Measurements from ENCODE around the gene SLC7A11. TPM values are rescaled to one million over a fixed set of nuclear protein-coding genes. Genes with fewer than 3 reads are reported as not detected.

Gene SLC7A11
- total RNA-seq (2022; extraction: Qiagen RNA extraction): 24.0 to 29.8 TPM (median 28.0 TPM) in 5 replicates

GRCh38 chr4:138242076-138242833, at the start of gene SLC7A11:
SLC7A11 (minus strand) TSS chr4:138242349; CDS start chr4:138242069, 280 bp downstream.

Measured in A549 treated with CORT108297 at 1 μM for 4 hours (cell line).